GM18858 (cell line): ENCODE measurements around the gene RGP1.

ENCODE experiments used
- ATAC-seq: cut with Tn5 transposase; IDR thresholded peaks from one replicate; pipeline ENCODE4 v1.9.1; 2021; ENCODE audit not compliant: unreplicated experiment

Gene RGP1

GRCh38 chr9:35801328-35802128, 52.4 kb downstream of the RGP1 start:
- ATAC-seq: no peak

GRCh38 chr9:35806101-35806500, 57.0 kb downstream of the RGP1 start:
- no peak for ATAC-seq
